GM21381 (cell line): ENCODE measurements around the gene ABCC3.

Experiments used
- ATAC-seq: cut with Tn5 transposase; IDR thresholded peaks from one replicate; pipeline ENCODE4 v1.9.1; 2021; ENCODE audit warnings: mild to moderate bottlenecking, moderate library complexity; ENCODE audit not compliant: unreplicated experiment

Gene ABCC3

GRCh38 chr17:50627782-50628601, 6.7 kb upstream of the ABCC3 start:
- ATAC-seq, result no peak

GRCh38 chr17:50629902-50630301, 4.8 kb upstream of the ABCC3 start:
- no peak for ATAC-seq

- ATAC-seq, result no peak
Observed at GRCh38 chr17:50630524-50631194, 4.0 kb upstream of the ABCC3 start.

GRCh38 chr17:50631195-50631907, 3.3 kb upstream of the ABCC3 start:
- no peak for ATAC-seq

- ATAC-seq, result no peak
Observed at GRCh38 chr17:50631908-50632571, 2.6 kb upstream of the ABCC3 start.

- ATAC-seq, result no peak
Observed at GRCh38 chr17:50632637-50633036, 2.0 kb upstream of the ABCC3 start.

GRCh38 chr17:50633683-50634082, 998 bp upstream of the ABCC3 start:
- no peak for ATAC-seq

- ATAC-seq, result no peak
Observed at GRCh38 chr17:50634915-50635731, 442 bp downstream of the ABCC3 start.

GRCh38 chr17:50635732-50635981, 976 bp downstream of the ABCC3 start:
- no peak for ATAC-seq

- no peak for ATAC-seq
Observed at GRCh38 chr17:50635982-50636803, 1.5 kb downstream of the ABCC3 start.

- no peak for ATAC-seq
Observed at GRCh38 chr17:50636804-50637195, 2.1 kb downstream of the ABCC3 start.

- no peak for ATAC-seq
Observed at GRCh38 chr17:50637829-50638605, 3.3 kb downstream of the ABCC3 start.

GRCh38 chr17:50638606-50638965, 3.9 kb downstream of the ABCC3 start:
- no peak for ATAC-seq

GRCh38 chr17:50638966-50639713, 4.5 kb downstream of the ABCC3 start:
- ATAC-seq, result no peak

GRCh38 chr17:50640686-50641351, 6.1 kb downstream of the ABCC3 start:
- no peak for ATAC-seq

GRCh38 chr17:50641357-50641756, 6.7 kb downstream of the ABCC3 start:
- no peak for ATAC-seq

GRCh38 chr17:50642071-50642721, 7.5 kb downstream of the ABCC3 start:
- ATAC-seq, result no peak
